NB4 (cell line): Measurements from ENCODE around the gene ZNF423.

ENCODE experiments used
- CTCF ChIP-seq: IDR thresholded peaks from one replicate; pipeline ENCODE4 v1.5.1; 2012; ENCODE audit warnings: low read depth, low read length
- MAX ChIP-seq: IDR thresholded peaks from 2 replicates; pipeline ENCODE4 v1.6.1; 2011; ENCODE audit warnings: low read depth, low read length
- MYC ChIP-seq: IDR thresholded peaks from 2 replicates; pipeline ENCODE4 v1.6.1; 2011; ENCODE audit warnings: low read depth, low read length
- POLR2A ChIP-seq: IDR thresholded peaks from 2 replicates; pipeline ENCODE4 v1.6.1; 2011; ENCODE audit warnings: mild to moderate bottlenecking; ENCODE audit not compliant: insufficient read length; ENCODE audit errors: extremely low read depth

- TF ChIP-seq CTCF: no peak
- TF ChIP-seq MYC: no peak
- no peak for TF ChIP-seq MAX
- TF ChIP-seq POLR2A: no peak
Measured at GRCh38 chr16:49562228-49562627, 293.7 kb downstream of the ZNF423 start.
